T-helper 9 cell (primary cell): ENCODE measurements around the gene PSEN2.

ENCODE experiments used
- DNase-seq: peaks from one replicate; pipeline ENCODE4 v3.0.0-alpha.2; 2020

The PSEN2 gene

DNA sequence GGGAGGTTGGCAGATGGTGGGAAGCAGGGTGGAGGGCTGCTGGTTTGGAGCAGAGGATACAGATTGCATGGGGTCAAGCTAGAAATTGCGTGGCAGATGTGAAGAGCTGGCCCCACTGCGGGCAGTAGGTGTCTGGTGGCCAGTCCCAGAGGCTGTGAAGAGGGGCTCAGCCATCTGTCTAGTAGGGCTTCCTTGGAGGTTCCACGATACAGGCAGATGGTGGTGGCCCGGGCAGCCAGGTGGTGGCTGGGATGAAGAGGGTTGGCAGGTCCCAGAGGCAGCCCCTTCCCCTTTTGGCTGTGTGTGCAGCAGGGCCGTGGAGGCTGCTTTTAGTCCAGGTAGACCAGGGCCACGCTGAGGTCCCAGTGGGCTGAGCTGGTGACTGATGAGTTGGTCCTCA is 16.6 kb downstream of the PSEN2 start:
- DNase-seq, result no peak

DNA sequence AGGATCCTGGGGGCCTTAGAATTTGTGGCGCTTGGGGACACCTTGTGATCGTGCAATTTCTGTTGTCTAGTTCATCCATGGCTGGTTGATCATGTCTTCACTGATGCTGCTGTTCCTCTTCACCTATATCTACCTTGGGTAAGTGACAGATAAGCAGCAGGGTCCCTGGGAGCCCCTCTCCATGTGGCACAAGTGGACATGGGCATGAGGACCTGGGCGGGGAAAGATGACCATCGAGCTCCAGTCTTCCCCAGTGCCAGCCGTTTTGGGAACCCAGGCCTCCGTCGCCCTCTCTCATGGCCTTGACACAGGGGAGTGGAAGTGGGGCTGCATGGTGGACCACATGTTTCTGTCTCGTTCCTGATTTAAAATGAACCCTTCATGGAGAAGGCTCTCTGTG is 17.6 kb downstream of the PSEN2 start:
- no peak for DNase-seq

DNA sequence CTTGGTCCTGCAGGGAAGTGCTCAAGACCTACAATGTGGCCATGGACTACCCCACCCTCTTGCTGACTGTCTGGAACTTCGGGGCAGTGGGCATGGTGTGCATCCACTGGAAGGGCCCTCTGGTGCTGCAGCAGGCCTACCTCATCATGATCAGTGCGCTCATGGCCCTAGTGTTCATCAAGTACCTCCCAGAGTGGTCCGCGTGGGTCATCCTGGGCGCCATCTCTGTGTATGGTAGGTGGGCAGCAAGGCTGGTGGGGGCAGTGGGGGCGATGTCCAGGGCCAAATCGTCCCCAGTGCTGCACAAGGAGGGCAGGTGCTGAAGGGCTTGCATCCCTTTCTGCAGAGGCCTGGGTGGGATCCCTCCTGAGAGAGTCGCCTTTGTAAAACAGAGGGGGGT is 18.4 kb downstream of the PSEN2 start:
- DNase-seq, result no peak

DNA sequence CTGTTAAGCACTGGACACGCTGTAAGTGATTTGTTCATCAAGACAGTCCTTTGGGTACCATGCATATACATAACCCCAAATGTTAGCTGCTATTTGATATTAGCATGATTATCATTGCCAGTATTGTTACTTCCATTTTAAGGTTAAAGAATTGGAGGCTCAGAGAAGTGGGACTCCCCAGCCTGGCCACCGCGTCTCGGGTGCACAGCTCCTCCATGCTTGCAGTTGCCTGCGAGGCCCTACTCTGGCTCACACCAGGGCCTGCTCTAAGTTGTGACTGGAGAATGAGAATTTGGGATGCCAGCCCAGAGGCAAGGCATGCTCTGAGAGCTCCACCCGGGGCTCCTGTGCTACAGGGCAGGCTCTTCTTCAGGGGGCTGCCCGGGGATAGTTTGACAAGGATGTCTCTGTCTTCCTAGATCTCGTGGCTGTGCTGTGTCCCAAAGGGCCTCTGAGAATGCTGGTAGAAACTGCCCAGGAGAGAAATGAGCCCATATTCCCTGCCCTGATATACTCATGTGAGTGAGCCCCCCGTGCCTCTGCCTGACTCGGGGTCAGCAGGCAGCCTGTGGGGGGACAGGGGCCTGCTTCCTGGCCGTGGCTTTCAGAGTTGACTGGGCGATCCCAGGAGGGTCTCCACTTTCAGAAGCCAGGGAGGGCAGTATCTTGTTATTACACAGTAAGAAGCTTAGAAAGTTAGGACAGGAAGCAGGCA is 19.4 kb downstream of the PSEN2 start:
- no peak for DNase-seq

DNA sequence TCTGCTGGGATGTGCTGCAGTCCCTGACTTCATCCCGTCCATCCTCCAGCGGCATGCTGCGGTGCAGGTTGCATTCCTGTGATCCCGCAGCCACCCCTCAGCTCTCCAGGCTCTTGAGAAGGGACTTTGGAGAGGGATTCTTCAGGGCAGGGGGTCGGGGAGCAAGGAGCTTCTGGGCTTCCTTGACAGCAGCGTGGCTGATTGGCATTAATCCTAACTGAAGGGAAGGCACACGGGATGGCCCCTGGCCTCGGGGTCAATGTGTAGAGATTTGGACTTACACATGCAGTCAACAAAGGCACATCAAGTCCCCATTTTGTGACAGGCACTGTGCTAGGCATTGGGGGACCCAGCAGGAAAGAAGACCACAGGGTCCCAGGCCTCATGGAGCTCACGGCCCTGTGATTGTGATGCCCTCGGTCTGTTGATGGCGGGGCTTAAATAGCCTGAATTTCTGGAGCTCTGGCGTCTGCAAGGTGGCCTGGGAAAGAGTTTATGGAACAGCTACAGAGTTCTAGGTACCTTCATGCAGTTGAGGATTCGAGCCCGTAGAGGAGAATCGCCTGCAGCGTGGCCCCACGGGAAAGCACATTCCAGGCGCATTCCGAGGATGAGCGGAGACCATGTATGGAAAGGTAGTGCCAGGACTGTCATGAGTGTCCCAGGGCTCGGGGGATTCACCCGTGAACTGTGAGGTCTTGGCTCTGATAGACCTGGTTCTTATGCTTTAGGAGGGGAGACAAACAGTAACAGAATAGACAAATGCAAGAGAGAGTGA is 20.1 kb downstream of the PSEN2 start:
- no peak for DNase-seq

DNA sequence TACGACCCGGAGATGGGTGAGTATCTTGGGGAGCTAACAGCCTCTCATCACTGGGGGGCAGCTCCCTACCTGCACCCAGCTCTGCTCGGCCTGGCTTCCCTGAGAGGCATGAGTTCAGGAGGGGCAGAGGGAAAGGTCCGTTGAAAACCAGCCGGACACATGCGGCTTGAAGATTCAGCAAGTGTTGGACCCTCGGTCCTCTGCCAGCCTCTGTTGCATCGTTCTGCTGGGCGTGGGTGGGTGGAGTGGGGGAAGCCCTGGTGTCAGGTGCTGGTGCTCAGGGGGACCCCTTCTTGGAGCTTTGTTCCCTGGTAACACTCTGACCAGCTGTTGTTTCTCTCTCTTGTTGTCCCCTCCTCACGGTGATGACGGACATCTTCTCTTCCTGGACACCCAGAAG is 20.9 kb downstream of the PSEN2 start:
- DNase-seq, result no peak

DNA sequence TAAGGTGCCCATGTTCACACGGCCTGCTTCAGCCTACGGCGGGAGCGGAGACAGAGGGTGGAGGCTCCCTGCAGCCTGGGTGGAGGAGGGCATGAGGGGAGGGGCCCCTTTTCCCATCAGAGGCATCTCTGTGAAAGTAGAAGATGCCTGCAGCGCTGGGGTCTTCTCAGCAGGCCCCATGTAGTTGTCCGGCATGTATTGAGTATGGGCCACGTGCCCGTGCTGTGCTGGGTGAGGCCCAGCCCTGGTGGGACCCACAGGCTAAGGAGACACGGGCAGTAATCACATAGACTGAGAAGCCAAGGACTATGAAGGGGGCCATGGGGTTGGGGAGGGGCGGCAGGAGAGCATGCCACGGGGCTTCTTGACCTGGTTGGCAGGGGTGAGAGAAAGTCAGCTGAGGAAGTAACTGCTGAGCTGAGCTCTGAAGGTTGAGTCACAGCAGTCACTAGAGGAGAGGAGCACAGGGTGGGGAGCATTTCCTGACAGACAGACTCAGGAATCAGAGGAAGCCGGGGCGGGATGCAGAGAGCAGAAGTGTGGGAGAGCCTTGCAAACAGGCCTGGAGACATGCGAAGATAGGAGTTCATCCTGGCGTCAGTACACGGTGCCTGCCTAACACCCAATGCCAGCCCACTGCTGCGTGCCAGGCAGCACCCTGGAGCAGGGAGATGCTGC is 21.6 kb downstream of the PSEN2 start:
- DNase-seq, result no peak

DNA sequence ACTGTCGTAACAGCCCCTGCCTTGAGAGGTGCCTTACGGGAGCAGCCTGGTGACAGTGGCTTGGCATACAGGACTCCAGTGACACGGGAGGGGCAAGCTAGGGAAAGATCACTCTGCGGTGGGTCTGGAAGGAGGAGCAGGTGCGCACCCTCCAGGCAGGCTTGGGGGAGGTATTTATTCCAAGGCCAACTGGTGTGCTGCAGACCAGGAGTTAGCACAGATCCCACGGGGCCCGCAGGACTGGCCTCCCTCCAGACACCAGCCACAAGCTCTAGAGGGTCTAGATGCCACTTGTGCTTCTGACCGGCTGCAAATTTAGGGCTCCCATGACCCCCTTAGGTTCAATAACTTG is 22.1 kb downstream of the PSEN2 start:
- DNase-seq, result no peak

DNA sequence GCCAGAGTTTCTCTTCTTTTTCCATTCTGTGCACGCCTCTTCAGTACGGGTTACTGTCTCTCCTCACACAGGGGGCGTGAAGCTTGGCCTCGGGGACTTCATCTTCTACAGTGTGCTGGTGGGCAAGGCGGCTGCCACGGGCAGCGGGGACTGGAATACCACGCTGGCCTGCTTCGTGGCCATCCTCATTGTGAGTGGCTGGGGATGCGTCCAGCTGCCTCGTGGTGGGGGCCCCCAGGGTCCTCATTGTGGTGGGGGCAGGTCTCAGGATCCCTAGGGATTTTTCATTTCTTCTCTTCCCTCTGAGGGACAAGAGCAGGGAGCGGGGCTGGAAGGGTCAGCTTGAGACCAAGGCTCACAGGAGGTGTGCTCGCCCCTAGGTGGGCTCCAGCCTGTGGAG is 23.5 kb downstream of the PSEN2 start:
- DNase-seq, result no peak

DNA sequence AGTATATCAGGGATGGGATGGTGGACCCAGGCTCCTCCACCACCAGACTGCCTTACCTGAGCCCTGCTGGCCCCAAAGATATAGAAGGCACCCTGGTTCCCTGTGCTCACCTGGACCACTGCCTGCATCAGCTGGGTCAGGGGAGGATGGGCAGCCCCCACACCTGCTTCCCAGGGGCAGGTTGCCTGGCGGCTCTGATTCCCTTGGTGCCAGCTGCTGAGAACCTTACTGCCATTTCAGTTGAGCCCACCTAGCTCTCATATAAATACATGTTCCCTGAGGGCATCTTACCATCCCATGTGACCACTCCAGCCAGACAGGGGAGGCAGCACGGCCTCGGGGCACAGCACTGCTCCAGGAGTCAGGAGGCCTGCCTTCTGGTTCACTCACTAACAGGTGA is 24.4 kb downstream of the PSEN2 start:
- no peak for DNase-seq

DNA sequence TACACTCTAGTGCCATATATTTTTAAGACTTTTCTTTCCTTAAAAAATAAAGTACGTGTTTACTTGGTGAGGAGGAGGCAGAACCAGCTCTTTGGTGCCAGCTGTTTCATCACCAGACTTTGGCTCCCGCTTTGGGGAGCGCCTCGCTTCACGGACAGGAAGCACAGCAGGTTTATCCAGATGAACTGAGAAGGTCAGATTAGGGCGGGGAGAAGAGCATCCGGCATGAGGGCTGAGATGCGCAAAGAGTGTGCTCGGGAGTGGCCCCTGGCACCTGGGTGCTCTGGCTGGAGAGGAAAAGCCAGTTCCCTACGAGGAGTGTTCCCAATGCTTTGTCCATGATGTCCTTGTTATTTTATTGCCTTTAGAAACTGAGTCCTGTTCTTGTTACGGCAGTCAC is 25.2 kb downstream of the PSEN2 start:
- DNase-seq, result no peak

DNA sequence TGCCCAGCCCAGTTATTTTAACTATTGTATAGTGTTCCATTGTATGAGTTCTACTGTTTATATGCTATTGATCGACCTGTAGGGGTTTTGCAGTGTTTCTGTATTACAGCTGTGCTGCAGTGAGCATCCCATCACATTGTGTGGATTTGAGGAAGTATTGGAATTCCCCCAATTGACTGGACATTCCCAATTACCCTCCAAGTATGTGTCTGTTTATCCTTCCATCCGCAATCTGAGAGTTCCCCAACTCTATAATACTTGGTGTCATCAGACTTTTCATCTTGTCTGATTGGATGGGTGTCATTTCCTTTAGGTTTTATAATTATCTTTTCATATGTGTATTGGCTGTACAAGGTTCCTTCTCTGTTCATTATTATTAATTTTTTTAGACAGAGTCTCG is 27.8 kb downstream of the PSEN2 start:
- no peak for DNase-seq

DNA sequence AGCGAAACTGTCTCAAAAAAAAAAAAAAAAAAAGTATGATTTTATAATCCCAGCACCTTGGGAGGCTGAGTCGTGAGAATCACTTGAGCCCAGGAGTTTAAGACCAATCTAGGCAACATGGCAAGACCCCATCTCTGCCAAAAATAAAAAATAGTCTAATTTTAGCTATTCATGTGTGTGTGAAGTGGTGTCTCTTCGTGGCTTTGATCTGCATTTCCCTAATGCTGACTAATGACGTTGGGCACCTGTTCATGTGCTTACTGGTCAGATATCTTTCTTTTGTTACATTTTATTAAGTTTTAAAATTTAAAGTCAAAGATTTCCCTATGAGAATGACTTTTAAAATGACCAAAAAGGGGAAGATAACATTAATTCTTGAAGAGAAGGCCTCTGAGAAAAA is 31.0 kb downstream of the PSEN2 start:
- no peak for DNase-seq

DNA sequence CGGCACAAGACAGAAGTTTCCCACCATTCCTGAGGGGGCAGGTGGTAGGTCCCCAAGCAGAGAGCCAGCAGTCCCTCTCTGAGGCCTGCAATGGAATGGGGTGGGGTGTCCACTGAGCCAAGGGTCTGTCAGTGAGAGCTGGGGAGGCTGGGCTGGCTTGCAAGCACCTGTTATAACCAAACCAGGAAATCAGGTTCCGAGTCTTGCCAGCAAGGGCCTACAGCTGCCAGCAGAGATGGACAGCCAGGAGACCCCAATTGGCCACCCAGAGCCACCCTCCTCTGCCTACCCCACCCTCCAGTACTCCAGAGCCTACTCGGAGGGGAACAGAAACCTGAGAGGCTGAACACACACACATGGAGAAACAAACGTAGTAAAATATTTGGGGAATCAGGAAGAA is 32.2 kb downstream of the PSEN2 start:
- DNase-seq, result no peak

DNA sequence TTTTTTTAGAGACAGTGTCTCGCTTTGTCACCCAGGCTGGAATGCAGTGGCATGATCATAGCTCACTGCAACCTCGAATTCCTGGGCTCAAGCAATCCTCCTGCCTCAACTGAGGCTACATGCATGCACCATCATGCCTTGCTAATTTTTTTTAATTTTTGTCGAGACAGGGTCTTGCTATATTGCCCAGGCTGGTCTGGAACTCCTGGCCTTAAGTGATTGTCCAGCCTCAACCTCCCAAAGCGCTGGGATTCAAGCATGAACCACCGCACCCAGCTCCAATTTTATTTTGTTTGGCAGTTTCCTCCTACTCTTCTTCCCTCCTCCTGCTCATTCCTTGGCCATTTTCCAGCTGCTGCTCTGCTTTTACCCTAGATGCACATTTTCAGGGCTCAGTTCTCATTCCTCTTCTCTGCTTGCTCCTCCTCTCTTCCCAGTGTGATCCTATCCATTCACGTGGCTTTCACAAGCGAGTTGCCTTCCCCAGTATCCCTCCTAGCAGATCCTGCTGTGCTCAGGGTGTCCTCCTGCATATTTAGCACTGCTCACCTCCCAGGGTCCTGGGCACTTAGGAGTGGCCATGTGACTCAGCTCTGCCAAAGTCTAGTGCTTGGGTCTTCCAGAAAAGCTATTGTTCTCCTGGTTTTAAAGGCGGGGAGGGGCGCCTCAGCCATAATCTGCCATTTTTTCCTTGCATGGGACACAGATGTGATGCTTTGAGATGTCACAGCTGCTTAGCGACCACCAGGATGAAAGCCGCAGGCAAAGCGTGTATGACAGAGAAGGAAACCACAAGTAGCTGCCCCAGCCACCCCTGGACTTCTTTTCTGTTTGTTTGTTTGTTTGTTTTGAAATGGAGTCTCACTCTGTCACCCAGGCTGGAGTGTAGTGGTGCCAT is 33.7 kb downstream of the PSEN2 start:
- DNase-seq, result no peak

DNA sequence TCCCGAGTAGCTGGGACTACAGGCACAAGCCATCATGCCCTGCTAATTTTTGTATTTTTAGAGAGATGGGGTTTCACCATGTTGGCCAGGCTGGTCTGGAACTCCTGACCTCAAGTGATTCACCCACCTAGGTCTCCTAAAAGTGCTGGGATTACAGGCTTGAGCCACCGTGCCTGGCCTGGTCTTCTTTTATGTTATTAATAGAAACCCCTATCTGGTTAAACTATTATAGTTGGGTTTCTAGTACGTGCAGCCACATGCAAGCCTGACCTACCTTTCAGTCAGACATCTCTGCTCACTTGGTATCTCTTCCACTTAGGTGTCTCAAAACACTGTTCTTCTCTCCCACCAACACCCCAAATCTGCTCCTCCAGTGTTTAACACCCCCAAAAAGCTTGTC is 34.4 kb downstream of the PSEN2 start:
- DNase-seq, result no peak

DNA sequence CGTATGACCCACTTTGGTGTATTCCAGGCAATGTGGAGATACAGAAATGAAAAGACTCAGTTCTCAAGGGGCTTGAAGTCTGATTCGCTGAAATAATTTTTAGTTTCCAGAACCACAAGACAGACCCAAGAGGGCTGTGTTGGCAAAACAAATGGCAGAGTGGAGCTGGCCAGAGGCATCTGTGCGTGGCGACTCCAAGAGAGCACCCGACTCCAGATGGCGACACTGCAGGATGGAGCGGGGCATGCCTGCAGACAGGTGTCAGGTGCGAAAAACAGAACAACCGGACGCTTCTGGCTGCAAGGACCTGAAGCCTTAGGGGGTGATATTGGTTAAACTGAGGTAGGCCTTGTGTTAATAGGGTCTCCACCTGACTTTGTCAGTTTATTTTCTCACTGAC is 38.0 kb downstream of the PSEN2 start:
- DNase-seq, result no peak

DNA sequence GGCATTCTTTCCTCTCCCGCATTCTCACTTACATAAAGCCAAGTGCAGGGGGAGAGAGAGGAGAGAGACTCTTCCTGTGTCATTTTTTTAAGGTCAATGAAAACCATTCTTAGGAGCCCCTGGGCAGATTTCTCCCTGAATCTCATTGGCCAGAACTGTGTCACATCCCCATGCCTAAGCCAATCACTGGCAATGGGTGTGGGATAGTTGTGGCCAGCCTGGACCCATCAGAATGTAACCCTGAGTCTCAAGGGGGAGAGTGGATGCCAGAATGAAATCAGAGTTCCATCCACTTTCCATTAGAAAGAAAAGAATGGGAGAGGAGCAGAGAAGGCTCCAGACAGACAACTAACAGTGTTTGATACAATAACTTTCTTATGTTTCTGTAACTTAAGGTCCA is 38.5 kb downstream of the PSEN2 start:
- no peak for DNase-seq

DNA sequence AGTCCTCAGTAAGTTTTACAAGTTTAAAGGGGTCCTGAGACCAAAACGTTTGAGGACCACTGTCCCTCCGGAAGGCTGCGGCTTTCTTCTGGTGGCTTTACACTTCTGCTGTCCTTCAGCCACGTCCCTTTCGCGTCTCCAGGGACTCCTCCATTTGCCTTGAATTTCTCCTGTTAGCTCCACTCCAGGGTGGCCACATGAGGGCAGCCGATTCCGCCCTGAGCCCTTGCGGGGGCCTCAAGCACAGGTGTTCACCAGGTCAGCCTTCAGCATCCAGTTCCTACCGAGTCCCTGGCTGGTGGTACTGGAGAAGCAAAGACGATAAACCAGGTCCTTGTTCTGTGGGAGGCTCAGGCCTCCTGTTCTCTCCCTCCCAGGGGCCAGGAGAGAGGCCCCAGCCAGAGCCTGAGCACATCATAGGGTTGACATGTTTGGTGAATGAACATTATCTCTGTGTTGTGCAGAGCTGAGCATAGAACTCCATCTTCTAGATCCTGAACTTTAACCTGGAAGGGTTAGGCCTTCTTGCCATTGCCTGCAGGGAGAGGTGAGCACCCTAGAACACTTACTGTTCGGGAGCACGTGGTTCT is 42.3 kb downstream of the PSEN2 start:
- DNase-seq, result no peak

DNA sequence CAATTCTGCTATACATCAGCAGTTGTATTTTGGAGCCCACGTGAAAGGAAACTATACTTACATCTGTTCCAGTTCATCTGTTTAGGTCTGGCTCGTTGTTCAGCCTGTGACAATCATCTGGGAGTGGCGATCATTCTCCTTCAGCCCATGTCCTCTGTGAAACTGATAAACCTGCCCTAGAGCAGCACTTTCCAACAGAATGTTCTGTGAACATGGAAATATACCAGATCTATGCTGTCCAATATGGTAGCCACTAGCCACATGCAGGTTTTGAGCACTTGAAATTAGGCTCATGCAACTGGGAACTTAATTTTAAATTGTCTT is 45.2 kb downstream of the PSEN2 start:
- no peak for DNase-seq

DNA sequence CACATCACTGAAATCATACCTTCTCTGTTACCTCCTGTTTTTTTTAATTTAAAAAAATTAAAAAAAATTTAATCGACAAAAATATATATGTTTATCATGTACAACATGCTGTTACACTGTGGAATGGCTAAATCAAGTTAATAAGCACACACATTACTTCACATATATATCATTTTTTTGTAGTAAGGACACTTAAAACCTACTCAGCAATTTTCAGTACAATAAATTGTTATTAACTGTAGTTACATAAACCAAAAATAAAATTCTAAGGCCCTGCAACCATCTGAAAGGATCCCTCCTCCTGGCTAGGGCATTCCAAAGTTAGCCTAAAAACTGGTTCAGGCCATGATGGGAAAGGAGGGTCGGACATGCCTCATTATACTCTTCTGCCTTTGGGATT is 46.1 kb downstream of the PSEN2 start:
- DNase-seq, result no peak

DNA sequence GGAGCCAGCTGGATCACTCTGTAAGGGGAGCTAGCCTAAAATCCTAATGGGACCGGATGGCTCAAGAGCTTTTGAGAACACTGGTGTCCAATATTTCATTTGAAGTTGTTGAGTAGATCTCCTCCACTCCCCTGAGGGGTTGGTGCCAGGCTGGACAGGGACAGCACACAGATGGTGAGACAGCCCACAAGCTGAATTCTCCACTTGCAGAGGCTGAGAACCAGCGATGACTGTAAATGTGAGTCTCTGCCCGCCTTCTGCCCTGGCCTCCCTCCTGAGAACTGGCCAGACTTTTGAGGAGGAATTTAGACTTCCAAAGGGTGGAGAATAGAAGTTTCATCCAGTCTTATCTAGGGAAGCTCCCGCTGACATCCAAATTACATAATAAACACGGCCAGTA is 49.2 kb downstream of the PSEN2 start:
- DNase-seq, result no peak

DNA sequence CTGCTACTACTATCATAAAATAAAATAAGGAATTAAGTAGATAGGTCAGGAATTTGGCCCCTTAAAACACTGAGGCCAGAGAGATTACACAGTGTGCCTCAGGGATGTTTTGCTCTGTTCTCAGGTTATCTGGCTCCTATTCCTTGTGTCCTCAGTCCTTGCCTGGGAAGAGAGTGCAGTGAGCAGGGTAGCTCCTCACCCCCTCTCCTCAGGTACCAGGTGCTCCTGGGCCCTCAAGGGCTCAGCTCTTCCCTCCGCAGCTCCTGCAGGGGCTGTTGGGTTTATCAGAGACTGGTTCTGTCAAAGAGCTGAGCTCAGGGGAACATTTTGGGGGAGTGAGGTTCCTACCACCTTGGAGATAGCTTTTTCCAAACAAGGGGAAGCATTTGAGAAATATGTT is 49.6 kb downstream of the PSEN2 start:
- DNase-seq, result no peak
